IMR-90 (cell line): ENCODE measurements around the gene EXD2. TPM values are rescaled to one million over a fixed set of nuclear protein-coding genes. Genes with fewer than 3 reads are reported as not detected.

Source experiments
- ATAC-seq: fragments of 200-7000 bp; cut with Tn5 transposase; 2 replicates; pipeline ENCODE4 v1.9.1; 2020; ENCODE audit warnings: low read depth, mild to moderate bottlenecking, moderate library complexity
- BruUV-seq: library from RNA; stranded (reverse); fragments of 400-500 nt; replicated peaks from 2 replicates; lab custom pipeline; 2021; lab: Mats Ljungman, UMichigan
- CTCF ChIA-PET: fragments of 300-600 bp; formaldehyde crosslinking; extraction: SDS; loops from one replicate; lab custom pipeline; 2021; ENCODE audit warnings: antibody characterized with exemption; lab: Yijun Ruan, JAX
- POLR2A ChIA-PET: fragments of 300-600 bp; sonication (Branson Sonifier 250); formaldehyde crosslinking; loops from one replicate; lab custom pipeline; 2022; ENCODE audit warnings: antibody characterized with exemption; ENCODE audit not compliant: unreplicated experiment; lab: Charles Lee
- DNase-seq: peaks from one replicate; pipeline ENCODE4 v3.0.0; 2013
- H2AFZ ChIP-seq: replicated peaks from 2 replicates; pipeline ENCODE3; 2013; ENCODE audit warnings: low read length, mild to moderate bottlenecking; ENCODE audit not compliant: poor library complexity
- H2AK5ac ChIP-seq: 2 replicates; pipeline ENCODE4 v1.6.1; 2013; ENCODE audit warnings: low read depth, low read length, inconsistent platforms
- H2AK9ac ChIP-seq: replicated peaks from 2 replicates; pipeline ENCODE3; 2013; ENCODE audit warnings: mild to moderate bottlenecking, low read depth, low read length, moderate library complexity; ENCODE audit not compliant: poor library complexity
- H2BK120ac ChIP-seq: 2 replicates; pipeline ENCODE4 v1.6.1; 2013; ENCODE audit warnings: low read depth, low read length, inconsistent platforms
- H2BK15ac ChIP-seq: 3 replicates; pipeline ENCODE4 v1.6.1; 2013; ENCODE audit warnings: low read depth, low read length, inconsistent platforms
- H2BK20ac ChIP-seq: 2 replicates; pipeline ENCODE4 v1.6.1; 2013; ENCODE audit warnings: low read depth, mild to moderate bottlenecking, inconsistent platforms, low read length, moderate library complexity
- H2BK5ac ChIP-seq: 2 replicates; pipeline ENCODE4 v1.6.1; 2013; ENCODE audit warnings: mild to moderate bottlenecking, low read depth, low read length, inconsistent platforms; ENCODE audit not compliant: poor library complexity, severe bottlenecking
- H3K14ac ChIP-seq: replicated peaks from 2 replicates; pipeline ENCODE4 v1.6.1; 2013; ENCODE audit warnings: low read depth, low read length, inconsistent platforms
- H3K18ac ChIP-seq: 2 replicates; pipeline ENCODE4 v1.6.1; 2013; ENCODE audit warnings: low read depth, low read length, control low read depth
- H3K23ac ChIP-seq: 2 replicates; pipeline ENCODE4 v1.6.1; 2013; ENCODE audit warnings: low read depth, low read length, inconsistent platforms
- H3K27ac ChIP-seq: 2 replicates; pipeline ENCODE4 v1.5.1; 2013; ENCODE audit warnings: mild to moderate bottlenecking, control low read depth, low read length; ENCODE audit not compliant: insufficient read depth
- H3K27me3 ChIP-seq: 2 replicates; pipeline ENCODE4 v1.6.1; 2013; ENCODE audit warnings: low read length; ENCODE audit not compliant: control insufficient read depth, insufficient read depth
- H3K36me3 ChIP-seq: 2 replicates; pipeline ENCODE4 v1.6.1; 2013; ENCODE audit warnings: low read length, mixed read lengths; ENCODE audit not compliant: control insufficient read depth, insufficient read depth
- H3K4ac ChIP-seq: 2 replicates; pipeline ENCODE4 v1.6.1; 2013; ENCODE audit warnings: low read depth, low read length, inconsistent platforms
- H3K4me1 ChIP-seq: 2 replicates; pipeline ENCODE4 v1.6.1; 2013; ENCODE audit warnings: low read length, mixed read lengths; ENCODE audit not compliant: control insufficient read depth, insufficient read depth
- H3K4me2 ChIP-seq: 2 replicates; pipeline ENCODE4 v1.6.1; 2013; ENCODE audit warnings: low read depth, mild to moderate bottlenecking, control low read depth, low read length, moderate library complexity
- H3K4me3 ChIP-seq: 2 replicates; pipeline ENCODE4 v1.5.1; 2013; ENCODE audit warnings: low read depth, mild to moderate bottlenecking, control low read depth, low read length, moderate library complexity; ENCODE audit not compliant: insufficient read depth
- H3K56ac ChIP-seq: 2 replicates; pipeline ENCODE4 v1.6.1; 2013; ENCODE audit warnings: low read length, inconsistent platforms; ENCODE audit not compliant: insufficient read depth; ENCODE audit errors: extremely low read depth
- H3K79me1 ChIP-seq, 2 experiments: 2 replicates each; pipeline ENCODE4 v1.6.1; 2013; ENCODE audit warnings: low read length in 2 of 2, inconsistent platforms in 1 of 2, low read depth in 1 of 2
- H3K9ac ChIP-seq: 2 replicates; pipeline ENCODE4 v1.6.1; 2013; ENCODE audit warnings: low read depth, low read length, control low read depth
- H3K9me1 ChIP-seq: 2 replicates; pipeline ENCODE4 v1.6.1; 2013; ENCODE audit warnings: low read length, inconsistent platforms; ENCODE audit not compliant: insufficient read depth
- H3K9me3 ChIP-seq: 2 replicates; pipeline ENCODE4 v1.6.1; 2013; ENCODE audit warnings: low read length; ENCODE audit not compliant: control insufficient read depth, insufficient read depth
- H4K20me1 ChIP-seq: 2 replicates; pipeline ENCODE4 v1.6.1; 2013; ENCODE audit warnings: low read length, inconsistent platforms; ENCODE audit not compliant: insufficient read depth
- H4K5ac ChIP-seq: 2 replicates; pipeline ENCODE4 v1.6.1; 2013; ENCODE audit warnings: mild to moderate bottlenecking, low read depth, low read length, control low read depth
- H4K8ac ChIP-seq, 2 experiments: 2 replicates each; pipeline ENCODE4 v1.6.1; 2013; ENCODE audit warnings: low read depth in 2 of 2, low read length in 2 of 2, control low read depth in 1 of 2, inconsistent platforms in 1 of 2
- H4K91ac ChIP-seq: 2 replicates; pipeline ENCODE4 v1.6.1; 2013; ENCODE audit warnings: low read depth, low read length, inconsistent platforms; ENCODE audit not compliant: insufficient read depth
- BHLHE40 ChIP-seq: fragments of 150-350 bp; IDR thresholded peaks from 2 replicates; pipeline ENCODE4 v1.6.1; 2016; ENCODE audit warnings: mild to moderate bottlenecking, low read depth, low read length
- CHD1 ChIP-seq: IDR thresholded peaks from 2 replicates; pipeline ENCODE4 v1.6.1; 2012; ENCODE audit warnings: low read depth, low read length, improper control_type of control experiment
- CTCF ChIP-seq: conservative IDR thresholded peaks from 2 replicates; pipeline ENCODE4 v1.5.1; 2012; ENCODE audit warnings: mild to moderate bottlenecking, low read depth, low read length, improper control_type of control experiment
- FOS ChIP-seq: fragments of 150-350 bp; IDR thresholded peaks from 2 replicates; pipeline ENCODE4 v1.6.1; 2016; ENCODE audit warnings: low read depth, low read length
- MAFK ChIP-seq: IDR thresholded peaks from 2 replicates; pipeline ENCODE4 v1.6.1; 2012; ENCODE audit warnings: low read depth, low read length, improper control_type of control experiment
- MAZ ChIP-seq: IDR thresholded peaks from 2 replicates; pipeline ENCODE4 v1.6.1; 2012; ENCODE audit warnings: low read depth, mild to moderate bottlenecking, low read length, improper control_type of control experiment, moderate library complexity, borderline replicate concordance
- RAD21 ChIP-seq: IDR thresholded peaks from 2 replicates; pipeline ENCODE4 v1.6.1; 2012; ENCODE audit warnings: low read length, improper control_type of control experiment
- RFX5 ChIP-seq: IDR thresholded peaks from 2 replicates; pipeline ENCODE4 v1.8.0; 2012; ENCODE audit warnings: low read depth, mild to moderate bottlenecking, low read length, moderate library complexity
- SMC3 ChIP-seq: fragments of 150-350 bp; IDR thresholded peaks from 2 replicates; pipeline ENCODE4 v1.6.1; 2016; ENCODE audit warnings: low read depth, mild to moderate bottlenecking, antibody characterized with exemption, low read length, moderate library complexity
- USF2 ChIP-seq: fragments of 150-350 bp; IDR thresholded peaks from 2 replicates; pipeline ENCODE4 v1.6.1; 2017; ENCODE audit warnings: mild to moderate bottlenecking, antibody characterized with exemption, low read length, low read depth
- WGBS, 2 experiments: methylation state at CpG; one replicate each; pipeline versions ENCODE4 v1.1.5 to v1.1.7; 2013; ENCODE audit warnings: missing lambda C conversion rate in 2 of 2; ENCODE audit not compliant: insufficient read length in 1 of 2; ENCODE audit errors: extremely low coverage in 2 of 2; 5-methylcytosine and 5-hydroxymethylcytosine counted together
- dilution Hi-C: fragments of 300-500 bp; cut with HindIII; formaldehyde crosslinking; loops from one replicate; pipeline ENCODE4 v1.14.3; 2018; ENCODE audit warnings: low sequenced_read_pairs; ENCODE audit not compliant: unreplicated experiment
- in situ Hi-C: fragments of 300-500 bp; cut with MboI; formaldehyde crosslinking; loops from 3 replicates; pipeline ENCODE4 v1.14.3; 2019; ENCODE audit warnings: low sequenced_read_pairs, inconsistent platforms, mixed read lengths
- intact Hi-C: fragments of 100-400 bp; cut with micrococcal nuclease; formaldehyde crosslinking; loops from 2 replicates; pipeline ENCODE4 v1.10.0; 2022
- polyA plus RNA-seq, 3 experiments: library from polyadenylated mRNA; depleted of rRNA; stranded (reverse); fragments of >200 nt; gene quantifications; 2 replicates each; pipeline ENCODE4 v1.2.3, GENCODE V29; 2012; ENCODE audit warnings: low replicate concordance in 1 of 3
- total RNA-seq: library from RNA; depleted of rRNA; stranded (reverse); fragments of >200 nt; gene quantifications from 2 replicates; pipeline ENCODE4 v1.2.3, GENCODE V29; 2012

EXD2 gene
- total and polyA plus RNA-seq, 2 of the 4 experiments (the other 2 are of a cell fraction), result 11.0 to 13.3 TPM

DNA sequence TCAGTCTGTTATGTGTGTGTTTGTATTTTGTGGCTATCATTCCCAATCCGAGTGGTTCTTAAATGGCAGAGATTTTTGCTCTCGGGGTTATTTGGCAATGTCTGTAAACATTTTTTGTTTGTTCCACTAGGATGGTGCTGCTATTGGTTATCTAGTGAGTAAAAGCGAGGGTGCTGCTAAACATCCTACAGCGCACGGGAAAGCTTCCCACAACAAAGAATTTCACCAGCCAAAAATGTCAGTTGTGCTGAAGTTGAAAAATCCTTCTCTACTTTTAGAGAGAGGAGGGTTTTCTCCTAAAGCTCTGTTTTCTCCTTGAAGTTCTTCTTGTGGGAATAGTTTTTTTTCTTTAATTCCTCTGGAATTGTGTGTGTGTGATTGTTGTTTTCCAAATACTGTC is 2.4 kb downstream of the EXD2 start:
- Histone ChIP-seq H2AK5ac (no peak overlapping the region), H2BK20ac (no peak overlapping the region), H2AFZ (no peak overlapping the region), H3K4me1 (no peaks in the 10 kb centered on the region), H3K79me1 (peaks cover 5 to 23% of the 10 kb centered on the region in 2 experiments; a peak in 3 of 4 replicates), H3K9me3 (no peaks in the 10 kb centered on the region), H3K9ac (no peak overlapping the region), H3K27ac (no peak overlapping the region), H4K91ac (no peak overlapping the region), H3K56ac (no peak overlapping the region), H3K9me1 (no peaks in the 10 kb centered on the region), H2AK9ac (no peak overlapping the region), H3K27me3 (no peaks in the 10 kb centered on the region), H4K5ac (no peak overlapping the region), H2BK5ac (no peak overlapping the region), H3K4ac (no peak overlapping the region), H3K4me2 (no peak overlapping the region), H3K4me3 (no peak overlapping the region), H2BK15ac (no peak overlapping the region), H2BK120ac (no peak overlapping the region), H3K18ac (no peak overlapping the region), H4K20me1 (no peaks in the 10 kb centered on the region; the same call in 1 of the 2 replicates), H3K23ac (no peak overlapping the region), H3K36me3 (no peaks in the 10 kb centered on the region), H3K14ac (no peak overlapping the region), H4K8ac (no peak overlapping the region)
- no peak for TF ChIP-seq RFX5
- TF ChIP-seq CTCF, result no peak
- no peak for TF ChIP-seq FOS
- no peak for TF ChIP-seq BHLHE40
- TF ChIP-seq RAD21, result no peak
- no peak for TF ChIP-seq SMC3
- TF ChIP-seq MAFK, result no peak
- TF ChIP-seq MAZ, result no peak
- TF ChIP-seq USF2, result no peak
- no peak for TF ChIP-seq CHD1
- dilution Hi-C loops (no loop called here), intact Hi-C loops (no loop called here), in situ Hi-C loops (no loop called here)
- POLR2A ChIA-PET, result no interaction called here
- CTCF ChIA-PET, result no interaction called here
- no TSS peak for BruUV-seq
- ATAC-seq (no peak), DNase-seq (no peak)
- no CpG with 5 or more reads among the region's 5 CpGs for WGBS, 2 experiments
